CD14-positive monocyte (primary cell): ENCODE data around the gene SRSF8. TPM values are rescaled to one million over a fixed set of nuclear protein-coding genes. Genes with fewer than 3 reads are reported as not detected.

Experiments used
- DNase-seq, 3 donors: peaks; one replicate each; pipeline ENCODE4 v3.0.0-alpha.2; 2011 to 2022
- H2AFZ ChIP-seq: 2 replicates; pipeline ENCODE4 v1.6.0; 2012; ENCODE audit warnings: mild to moderate bottlenecking, low read depth, low read length, inconsistent platforms; ENCODE audit not compliant: insufficient read depth, poor library complexity, severe bottlenecking
- H3K27ac ChIP-seq, 2 donors: 1 replicate in 1 of 2; 2 replicates in 1 of 2; pipeline ENCODE4 v1.5.1; 2012 to 2013; ENCODE audit warnings: low read length in 2 of 2, control low read depth in 1 of 2, inconsistent platforms in 1 of 2, low read depth in 1 of 2, mild to moderate bottlenecking in 1 of 2
- H3K27me3 ChIP-seq, 2 donors: one replicate each; pipeline versions ENCODE4 v1.6.0 to v1.6.1; 2011 to 2013; ENCODE audit warnings: low read length in 2 of 2; ENCODE audit not compliant: control insufficient read depth in 2 of 2, insufficient read depth in 2 of 2
- H3K36me3 ChIP-seq, 2 donors: replicated peaks in 1 of 2; 1 replicate in 1 of 2; 2 replicates in 1 of 2; pipeline versions ENCODE4 v1.5.1 to v1.6.1; 2012 to 2013; ENCODE audit warnings: low read length in 2 of 2, control low read depth in 1 of 2, inconsistent platforms in 1 of 2, mild to moderate bottlenecking in 1 of 2; ENCODE audit not compliant: insufficient read depth in 2 of 2, control insufficient read depth in 1 of 2
- H3K4me1 ChIP-seq, 2 donors: 1 replicate in 1 of 2; 2 replicates in 1 of 2; pipeline versions ENCODE4 v1.5.1 to v1.6.1; 2012 to 2013; ENCODE audit warnings: low read length in 2 of 2, control low read depth in 1 of 2, inconsistent platforms in 1 of 2, mild to moderate bottlenecking in 1 of 2, moderate library complexity in 1 of 2; ENCODE audit not compliant: insufficient read depth in 2 of 2, control insufficient read depth in 1 of 2
- H3K4me2 ChIP-seq: replicated peaks from 2 replicates; pipeline ENCODE3; 2012; ENCODE audit warnings: low read length, moderate library complexity, mild to moderate bottlenecking; ENCODE audit not compliant: poor library complexity, severe bottlenecking; ENCODE audit errors: extremely low read depth
- H3K4me3 ChIP-seq, 3 experiments: fragments of 200-600 bp in 1 of 3; sonication (generic) in 1 of 3; replicated peaks in 1 of 3; 1 replicate in 2 of 3; 2 replicates in 1 of 3; pipeline ENCODE4 v1.5.1; 2011 to 2013; ENCODE audit warnings: low read length in 3 of 3, mild to moderate bottlenecking in 3 of 3, control low read depth in 2 of 3, low read depth in 2 of 3, inconsistent platforms in 1 of 3, moderate library complexity in 1 of 3
- H3K79me2 ChIP-seq: 2 replicates; pipeline ENCODE4 v1.6.0; 2012; ENCODE audit warnings: mild to moderate bottlenecking, control low read depth, inconsistent platforms, low read length, moderate library complexity; ENCODE audit not compliant: insufficient read depth
- H3K9ac ChIP-seq: 2 replicates; pipeline ENCODE4 v1.6.0; 2017; ENCODE audit warnings: low read length, mild to moderate bottlenecking; ENCODE audit not compliant: insufficient read depth, poor library complexity, severe bottlenecking
- H3K9me3 ChIP-seq, 2 donors: replicated peaks in 1 of 2; 1 replicate in 1 of 2; 2 replicates in 1 of 2; pipeline versions ENCODE4 v1.5.1 to v1.6.1; 2012 to 2013; ENCODE audit warnings: low read length in 2 of 2, control low read depth in 1 of 2; ENCODE audit not compliant: control insufficient read depth in 1 of 2, insufficient read depth in 1 of 2
- H4K20me1 ChIP-seq: 2 replicates; pipeline ENCODE4 v1.6.0; 2012; ENCODE audit warnings: mild to moderate bottlenecking, low read length, control low read depth, moderate library complexity; ENCODE audit not compliant: insufficient read depth
- H3K27ac Mint-ChIP-seq, 7 donors: one replicate each; pipeline ENCODE4 v1.8.0; 2020; ENCODE audit warnings: mild to moderate bottlenecking in 7 of 7, mixed read lengths in 7 of 7, moderate library complexity in 6 of 7, inconsistent platforms in 2 of 7
- H3K27me3 Mint-ChIP-seq, 3 donors: one replicate each; pipeline ENCODE4 v1.8.0; 2021 to 2022; ENCODE audit warnings: low read depth in 3 of 3, mild to moderate bottlenecking in 3 of 3, mixed read lengths in 3 of 3, moderate library complexity in 3 of 3, inconsistent platforms in 1 of 3
- H3K36me3 Mint-ChIP-seq, 2 donors: one replicate each; pipeline ENCODE4 v1.8.0; 2020; ENCODE audit warnings: mixed read lengths in 2 of 2, inconsistent platforms in 1 of 2, mild to moderate bottlenecking in 1 of 2
- H3K4me1 Mint-ChIP-seq: one replicate; pipeline ENCODE4 v1.8.0; 2020; ENCODE audit warnings: mild to moderate bottlenecking, mixed read lengths
- H3K4me3 Mint-ChIP-seq, 2 donors: one replicate each; pipeline ENCODE4 v1.8.0; 2020; ENCODE audit warnings: mild to moderate bottlenecking in 2 of 2, mixed read lengths in 2 of 2, moderate library complexity in 1 of 2
- H3K9me3 Mint-ChIP-seq, 7 donors: one replicate each; pipeline ENCODE4 v1.8.0; 2020 to 2022; ENCODE audit warnings: mixed read lengths in 7 of 7, mild to moderate bottlenecking in 6 of 7, moderate library complexity in 6 of 7, inconsistent platforms in 2 of 7
- CTCF ChIP-seq: fragments of 200-600 bp; IDR thresholded peaks from one replicate; pipeline ENCODE4 v1.8.0; 2022; ENCODE audit warnings: antibody characterized with exemption, mild to moderate bottlenecking
- WGBS: methylation state at CpG from one replicate; pipeline ENCODE4 v1.1.5; 2013; ENCODE audit warnings: missing lambda C conversion rate; ENCODE audit not compliant: insufficient coverage; 5-methylcytosine and 5-hydroxymethylcytosine counted together
- intact Hi-C, 2 donors: fragments of 100-400 bp; cut with micrococcal nuclease; formaldehyde crosslinking; loops; one replicate each; pipeline versions ENCODE4 v1.15.0 to v1.15.1; 2023
- polyA plus RNA-seq, 3 donors: library from polyadenylated mRNA; depleted of rRNA in 1 of 3; unstranded in 2 of 3; stranded (reverse) in 1 of 3; fragments of 300-500 nt in 2 of 3; fragments of >200 nt in 1 of 3; fragmentation: Illumina TruSeq in 2 of 3; gene quantifications; 1 replicate in 2 of 3; 2 replicates in 1 of 3; pipeline ENCODE4 v1.2.3, GENCODE V29; 2012 to 2021

Gene SRSF8
- polyA plus RNA-seq, 3 donors, result 9.3 to 24.9 (median 24.4) TPM

- no peak overlapping the region for H3K27ac ChIP-seq
- Mint-ChIP-seq H3K4me3 (no peak overlapping the region), H3K9me3 (peaks cover 0 to 3% (median 0%) of the 10 kb centered on the region in 7 donors), H3K36me3 (no peaks in the 10 kb centered on the region), H3K27me3 (peaks cover 0 to 4% (median 3%) of the 10 kb centered on the region in 3 donors), H3K4me1 (no peaks in the 10 kb centered on the region), H3K27ac (no peak overlapping the region)
- H3K79me2 ChIP-seq, result no peaks in the 10 kb centered on the region
- intact Hi-C loops, result no loop called here
- H3K4me1 ChIP-seq, result no peaks in the 10 kb centered on the region
- no peak overlapping the region for H3K4me3 ChIP-seq
- H4K20me1 ChIP-seq, result no peaks in the 10 kb centered on the region
- no peak overlapping the region for H2AFZ ChIP-seq
- no CpG with 5 or more reads among the region's 3 CpGs for WGBS
- no peak for DNase-seq
- H3K36me3 ChIP-seq, result no peaks in the 10 kb centered on the region
- H3K27me3 ChIP-seq, result no peaks in the 10 kb centered on the region
- H3K9me3 ChIP-seq, result no peaks in the 10 kb centered on the region
- no peak overlapping the region for H3K9ac ChIP-seq
- no peak for TF ChIP-seq CTCF
- no peak overlapping the region for H3K4me2 ChIP-seq
Measured at GRCh38 chr11:95028357-95028756, 38.4 kb upstream of the SRSF8 start.

GRCh38 chr11:95033051-95033450 lies 33.7 kb upstream of the SRSF8 start:
- no peak for TF ChIP-seq CTCF
- Histone ChIP-seq H3K4me3 (no peak overlapping the region), H3K4me1 (no peaks in the 10 kb centered on the region), H3K4me2 (no peak overlapping the region), H3K9ac (no peak overlapping the region), H3K9me3 (peaks cover 0 to 4% of the 10 kb centered on the region in 2 donors), H3K36me3 (no peaks in the 10 kb centered on the region), H4K20me1 (no peaks in the 10 kb centered on the region), H3K79me2 (no peaks in the 10 kb centered on the region), H2AFZ (no peak overlapping the region), H3K27me3 (peaks cover 12 to 14% of the 10 kb centered on the region in 2 donors), H3K27ac (no peak overlapping the region)
- no peak for DNase-seq
- H3K36me3 Mint-ChIP-seq, result no peaks in the 10 kb centered on the region
- H3K27me3 Mint-ChIP-seq, result peaks cover 12 to 34% (median 13%) of the 10 kb centered on the region in 3 donors
- H3K9me3 Mint-ChIP-seq, result peaks cover 1 to 8% (median 3%) of the 10 kb centered on the region in 7 donors
- H3K27ac Mint-ChIP-seq, result no peak overlapping the region
- intact Hi-C loops, result no loop called here
- WGBS, result 86% methylated on average over 1 of the region's 1 CpG
- H3K4me3 Mint-ChIP-seq, result no peak overlapping the region
- H3K4me1 Mint-ChIP-seq, result no peaks in the 10 kb centered on the region
